Heart left ventricle (tissue), 13 donors: ENCODE results near the gene BFSP2.

ENCODE experiments used
- POLR2A ChIP-seq, 2 donors: fragments of 450-650 bp; IDR thresholded peaks; one replicate each; pipeline ENCODE4 v1.6.1; 2017; ENCODE audit warnings: antibody characterized with exemption in 2 of 2, mild to moderate bottlenecking in 2 of 2, moderate library complexity in 2 of 2
- TF ChIP-seq, protein P1 (sequence below), 12 donors: fragments of 200-600 bp; sonication (generic) in 4 of 12; IDR thresholded peaks; one replicate each; pipeline versions ENCODE4 v1.5.0 to v1.8.0; 2018 to 2022; ENCODE audit warnings: antibody characterized with exemption in 12 of 12, mild to moderate bottlenecking in 5 of 12
- donor health status: ischemic (EF 13 %, LVEDD 7.1; RV severe dilation, severe dysfunction).
- donor health status: DM: no; HTN: yes; CAD: no.
- donor health status: DM: no; HTN: no; CAD: no.
- donor health status: ischemic (EF 25% LVEDD 6.9; RV normal size, moderate dysfunction).
- donor health status: ischemic (EF 25% LVEDD 5.7; RV mildly dilated, moderate dysfunction).
- donor health status: ischemic (EF 35%, LVEDD 5.7; RV mildly dilated, moderate dysfunction).
- donor health status: nonischemic (EF 11% LVEDD 7.7; RV severe dilation, severe dysfunction).
- donor health status: DM: yes; HTN: yes; CAD: no.
- donor health status: PGD.
- donor health status: ischemic (EF 29% LVEDD 5.4; RV normal size, mild dysfunction).
- donor health status: nonischemic (EF 23%, LVEDD 6.1; RV moderate dilation, normal function).

DNA sequence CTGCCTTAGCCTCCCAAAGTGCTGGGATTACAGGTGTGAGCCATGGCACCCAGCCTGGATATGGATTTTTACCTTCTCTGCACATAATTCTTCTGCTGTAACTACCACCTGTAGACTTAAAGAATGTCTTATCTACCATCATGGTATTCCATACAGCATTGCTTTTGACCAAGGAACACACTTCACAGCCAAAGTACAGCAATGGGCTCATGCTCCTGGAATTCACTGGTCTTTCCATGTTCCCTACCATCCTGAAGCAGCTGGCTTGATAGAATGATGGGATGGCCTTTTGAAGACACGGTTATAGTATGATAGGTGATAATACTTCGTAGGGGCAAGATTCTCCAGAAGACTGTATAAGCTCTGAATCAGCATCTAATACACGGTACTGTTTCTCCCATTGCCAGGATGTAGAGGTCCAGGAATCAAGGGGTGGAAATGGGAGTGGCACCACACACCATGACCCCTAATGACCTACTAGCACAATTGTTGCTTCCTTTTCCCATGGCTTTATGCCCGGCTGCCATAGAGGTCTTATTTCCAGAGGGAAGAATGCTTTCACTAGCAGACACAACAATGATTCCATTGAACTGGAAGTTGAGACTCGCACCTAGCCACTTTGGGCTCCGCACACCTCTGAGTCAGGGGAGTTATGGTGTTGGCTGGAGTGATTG lies 112.7 kb downstream of the BFSP2 start:
- TF ChIP-seq POLR2A (IDR thresholded peaks at IDR 0.05): no peak
- TF ChIP-seq, protein P1, sequence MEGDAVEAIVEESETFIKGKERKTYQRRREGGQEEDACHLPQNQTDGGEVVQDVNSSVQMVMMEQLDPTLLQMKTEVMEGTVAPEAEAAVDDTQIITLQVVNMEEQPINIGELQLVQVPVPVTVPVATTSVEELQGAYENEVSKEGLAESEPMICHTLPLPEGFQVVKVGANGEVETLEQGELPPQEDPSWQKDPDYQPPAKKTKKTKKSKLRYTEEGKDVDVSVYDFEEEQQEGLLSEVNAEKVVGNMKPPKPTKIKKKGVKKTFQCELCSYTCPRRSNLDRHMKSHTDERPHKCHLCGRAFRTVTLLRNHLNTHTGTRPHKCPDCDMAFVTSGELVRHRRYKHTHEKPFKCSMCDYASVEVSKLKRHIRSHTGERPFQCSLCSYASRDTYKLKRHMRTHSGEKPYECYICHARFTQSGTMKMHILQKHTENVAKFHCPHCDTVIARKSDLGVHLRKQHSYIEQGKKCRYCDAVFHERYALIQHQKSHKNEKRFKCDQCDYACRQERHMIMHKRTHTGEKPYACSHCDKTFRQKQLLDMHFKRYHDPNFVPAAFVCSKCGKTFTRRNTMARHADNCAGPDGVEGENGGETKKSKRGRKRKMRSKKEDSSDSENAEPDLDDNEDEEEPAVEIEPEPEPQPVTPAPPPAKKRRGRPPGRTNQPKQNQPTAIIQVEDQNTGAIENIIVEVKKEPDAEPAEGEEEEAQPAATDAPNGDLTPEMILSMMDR (IDR thresholded peaks at IDR 0.05): no peak
